ENCODE measurements around the gene MORN5.

- TF ChIP-seq CTCF (IDR thresholded peaks at IDR 0.05) (no peak), POLR2A (IDR thresholded peaks at IDR 0.05; ENCODE audit: low read length) (no peak), SREBF2 (IDR thresholded peaks at IDR 0.05) (no peak), BHLHE40 (IDR thresholded peaks at IDR 0.05; ENCODE audit: low read depth, low read length) (no peak), E2F6 (IDR thresholded peaks at IDR 0.05; ENCODE audit: borderline replicate concordance, low read depth) (no peak), FOXS1 (CRISPR knock-in tag; IDR thresholded peaks at IDR 0.05) (no peak), PBX3 (IDR thresholded peaks at IDR 0.05) (no peak), RAD21 (conservative IDR thresholded peaks at IDR 0.05 in 1 of 2, IDR thresholded peaks at IDR 0.05 in 1 of 2) (no peak), JUN (IDR thresholded peaks at IDR 0.05) (no peak), MAX (IDR thresholded peaks at IDR 0.05) (no peak), MYC (IDR thresholded peaks at IDR 0.05; ENCODE audit: borderline replicate concordance, low read length) (no peak), EP300 (IDR thresholded peaks at IDR 0.05) (no peak), USF2 (IDR thresholded peaks at IDR 0.05) (no peak), CEBPB (IDR thresholded peaks at IDR 0.05) (no peak)
Observed at GRCh38 chr9:122143876-122144405, 15.8 kb upstream of the MORN5 start.
